ENCODE results near the gene ARHGEF1.

Gene ARHGEF1

DNA sequence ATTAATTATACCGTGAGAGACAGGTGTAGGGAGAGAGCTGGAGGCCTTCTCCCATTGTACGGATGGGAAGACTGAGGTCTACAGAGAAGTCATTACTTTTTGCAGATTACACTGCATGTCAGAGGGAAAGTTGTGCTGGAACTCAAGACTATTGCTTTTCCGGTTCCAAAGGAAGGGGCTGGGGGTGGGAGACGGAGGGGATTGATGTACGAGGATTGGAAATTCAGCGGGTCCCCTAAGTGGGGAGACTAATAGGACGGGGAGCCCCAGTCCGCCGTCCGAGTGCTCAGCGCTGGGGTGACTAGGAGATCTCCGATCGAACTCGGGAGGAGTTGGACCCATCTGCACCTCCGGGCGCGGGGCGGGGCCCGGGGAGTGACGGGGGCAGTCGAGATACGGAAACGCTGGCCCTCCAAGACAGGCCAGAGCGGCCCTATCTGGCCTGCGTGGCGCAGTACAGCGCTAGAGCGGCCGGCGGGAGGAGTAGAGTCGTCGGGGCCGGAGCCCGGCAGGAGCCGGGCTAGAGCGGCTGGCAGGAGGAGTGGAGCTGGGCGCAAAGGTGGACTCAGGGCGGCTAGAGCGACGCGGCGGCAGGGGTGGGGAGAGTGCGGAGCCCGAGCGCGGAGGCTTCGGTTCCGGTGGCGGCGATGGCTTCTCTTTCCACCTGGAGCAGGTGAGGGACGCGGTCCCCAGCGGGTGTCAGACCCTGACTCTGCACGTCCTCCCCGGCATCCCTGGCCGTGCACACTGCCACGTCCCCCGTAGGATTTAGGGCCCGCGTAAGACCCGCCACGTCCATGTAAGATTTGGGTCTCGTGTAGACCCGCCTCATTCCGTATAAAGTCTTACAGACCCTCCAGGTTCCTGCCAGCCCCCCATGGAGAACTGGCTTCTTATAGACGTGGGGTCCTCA is 1.1 kb downstream of the ARHGEF1 start:
- TF ChIP-seq, protein P1, sequence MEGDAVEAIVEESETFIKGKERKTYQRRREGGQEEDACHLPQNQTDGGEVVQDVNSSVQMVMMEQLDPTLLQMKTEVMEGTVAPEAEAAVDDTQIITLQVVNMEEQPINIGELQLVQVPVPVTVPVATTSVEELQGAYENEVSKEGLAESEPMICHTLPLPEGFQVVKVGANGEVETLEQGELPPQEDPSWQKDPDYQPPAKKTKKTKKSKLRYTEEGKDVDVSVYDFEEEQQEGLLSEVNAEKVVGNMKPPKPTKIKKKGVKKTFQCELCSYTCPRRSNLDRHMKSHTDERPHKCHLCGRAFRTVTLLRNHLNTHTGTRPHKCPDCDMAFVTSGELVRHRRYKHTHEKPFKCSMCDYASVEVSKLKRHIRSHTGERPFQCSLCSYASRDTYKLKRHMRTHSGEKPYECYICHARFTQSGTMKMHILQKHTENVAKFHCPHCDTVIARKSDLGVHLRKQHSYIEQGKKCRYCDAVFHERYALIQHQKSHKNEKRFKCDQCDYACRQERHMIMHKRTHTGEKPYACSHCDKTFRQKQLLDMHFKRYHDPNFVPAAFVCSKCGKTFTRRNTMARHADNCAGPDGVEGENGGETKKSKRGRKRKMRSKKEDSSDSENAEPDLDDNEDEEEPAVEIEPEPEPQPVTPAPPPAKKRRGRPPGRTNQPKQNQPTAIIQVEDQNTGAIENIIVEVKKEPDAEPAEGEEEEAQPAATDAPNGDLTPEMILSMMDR (conservative IDR thresholded peaks at IDR 0.05; ENCODE audit: low read depth, low read length): peak; percentile 23
- DNase-seq (ENCODE audit: low read depth): peak; percentile 87
- H3K4me3 ChIP-seq (ENCODE audit: low read length): peak overlapping the region; percentile 90

DNA sequence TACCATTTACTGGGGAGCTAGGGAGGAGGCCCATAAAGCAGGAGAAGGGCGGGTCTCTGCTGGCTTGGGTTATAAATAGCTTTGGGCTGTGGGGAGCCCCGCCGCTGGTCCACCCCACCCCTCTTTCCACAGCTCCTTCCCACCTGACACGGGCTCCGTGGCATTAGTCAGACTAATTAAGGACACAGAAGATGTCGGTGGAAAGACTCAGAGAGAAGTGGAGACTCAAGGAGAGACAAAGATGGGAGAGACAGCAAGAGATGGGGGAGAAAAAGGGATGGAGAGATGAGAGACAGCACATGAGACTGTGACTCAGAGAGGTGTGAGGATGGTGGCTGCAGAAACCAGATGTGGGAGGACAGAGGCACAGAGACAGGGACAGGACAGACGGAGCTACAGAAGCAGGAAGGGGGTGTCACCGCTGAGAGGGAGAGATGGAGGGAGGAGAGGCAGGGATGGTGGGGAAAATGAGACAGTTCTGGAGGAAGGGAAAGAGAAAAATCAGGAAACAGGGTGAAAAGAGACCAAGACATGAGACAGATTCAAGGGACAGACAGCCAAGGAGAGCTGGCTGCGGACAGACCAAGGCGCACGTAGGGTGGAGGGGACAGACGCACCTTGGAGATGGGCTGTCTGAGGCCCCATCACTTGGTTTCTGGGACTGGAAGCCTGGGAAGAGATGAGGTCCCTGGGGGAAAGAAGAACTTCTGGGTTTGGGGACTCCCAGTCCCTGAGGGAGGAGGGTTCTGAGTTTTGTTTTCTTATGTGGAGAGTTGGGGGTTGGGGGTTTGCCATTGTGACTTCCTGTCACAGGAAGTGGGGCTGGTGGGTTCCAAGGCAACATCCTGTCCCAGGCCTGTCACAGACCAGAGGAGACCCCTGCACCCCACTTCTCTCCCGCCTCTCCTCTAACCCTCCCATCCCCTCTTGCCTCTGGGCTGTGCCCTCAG is 4.1 kb downstream of the ARHGEF1 start:
- TF ChIP-seq, protein P1 (conservative IDR thresholded peaks at IDR 0.05; ENCODE audit: low read depth, low read length): no peak
- no peak for DNase-seq (ENCODE audit: low read depth)
- H3K4me3 ChIP-seq (ENCODE audit: low read length): no peak overlapping the region

DNA sequence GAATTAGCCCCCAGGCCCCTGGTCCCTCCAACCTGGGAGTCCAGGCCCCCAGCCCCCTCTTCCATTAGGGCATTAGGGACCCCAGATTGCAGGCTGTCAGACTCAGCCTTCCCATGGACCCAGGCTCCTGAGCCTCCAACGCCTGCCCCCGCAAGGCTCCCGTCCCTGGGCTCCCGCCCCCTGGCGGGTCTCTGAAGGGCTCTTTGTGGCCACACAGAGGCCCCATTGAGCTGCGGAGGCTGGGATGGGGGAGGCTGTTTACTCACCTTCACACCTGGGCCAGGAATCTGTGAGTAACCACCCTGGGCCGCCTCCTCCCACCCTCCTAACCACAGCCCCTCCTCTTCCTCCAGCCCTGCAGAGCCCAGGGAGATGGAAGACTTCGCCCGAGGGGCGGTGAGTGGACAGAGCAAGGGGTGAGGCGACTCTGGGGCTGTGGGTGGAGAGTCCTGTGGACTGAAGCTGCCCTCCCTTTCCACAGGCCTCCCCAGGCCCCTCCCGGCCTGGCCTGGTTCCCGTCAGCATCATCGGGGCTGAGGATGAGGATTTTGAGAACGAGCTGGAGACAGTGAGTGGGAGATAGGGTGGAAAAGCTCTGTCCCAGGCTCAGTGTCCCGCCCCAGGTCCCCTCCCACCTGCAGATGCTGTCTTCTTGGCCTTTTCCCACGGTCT is 4.9 kb downstream of the ARHGEF1 start:
- no peak overlapping the region for H3K4me3 ChIP-seq (ENCODE audit: low read length)
- TF ChIP-seq, protein P1 (conservative IDR thresholded peaks at IDR 0.05; ENCODE audit: low read depth, low read length): peak; percentile 9
- no peak for DNase-seq (ENCODE audit: low read depth)

DNA sequence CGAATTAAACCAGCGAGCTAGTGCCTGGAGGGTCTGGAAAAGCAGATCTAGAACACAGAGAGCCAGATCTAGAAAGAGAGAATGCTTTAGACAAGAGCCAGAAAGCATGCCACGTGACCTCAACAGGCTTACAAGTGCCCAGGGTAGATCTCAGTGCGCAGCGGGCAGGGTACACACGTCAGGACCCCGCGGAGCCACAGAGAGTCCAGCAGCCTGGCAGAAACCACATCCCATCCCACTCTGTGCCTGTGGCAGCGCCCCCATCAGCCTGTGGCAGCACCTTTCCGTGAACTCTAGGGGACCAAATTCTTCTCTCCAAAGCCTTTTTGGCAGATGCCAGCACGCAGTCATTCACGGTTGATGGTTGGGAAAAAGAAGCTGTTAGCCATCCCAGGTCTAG is 5.9 kb downstream of the ARHGEF1 start:
- TF ChIP-seq, protein P1 (conservative IDR thresholded peaks at IDR 0.05; ENCODE audit: low read depth, low read length): no peak
- no peak overlapping the region for H3K4me3 ChIP-seq (ENCODE audit: low read length)
- DNase-seq (ENCODE audit: low read depth): no peak

DNA sequence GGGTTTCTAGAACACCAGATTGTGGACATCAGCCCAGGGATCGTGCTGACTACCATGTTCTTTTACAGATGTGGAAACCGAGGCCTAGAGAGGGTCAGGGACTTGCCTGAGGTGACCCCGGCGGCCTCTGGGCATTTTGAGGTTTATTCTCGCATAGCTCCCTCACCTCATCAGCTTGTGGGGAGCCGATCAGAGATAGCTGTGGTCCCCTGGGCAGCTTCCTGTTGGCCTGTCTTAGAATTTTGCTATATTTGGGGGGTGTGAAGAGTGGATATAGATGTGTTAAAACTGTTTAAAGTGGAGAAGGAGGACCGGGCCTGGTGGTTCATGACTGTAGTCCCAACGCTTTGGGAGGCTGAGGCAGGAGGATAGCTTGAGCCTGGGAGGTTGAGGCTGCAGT is 6.9 kb downstream of the ARHGEF1 start:
- TF ChIP-seq, protein P1 (conservative IDR thresholded peaks at IDR 0.05; ENCODE audit: low read depth, low read length): no peak

DNA sequence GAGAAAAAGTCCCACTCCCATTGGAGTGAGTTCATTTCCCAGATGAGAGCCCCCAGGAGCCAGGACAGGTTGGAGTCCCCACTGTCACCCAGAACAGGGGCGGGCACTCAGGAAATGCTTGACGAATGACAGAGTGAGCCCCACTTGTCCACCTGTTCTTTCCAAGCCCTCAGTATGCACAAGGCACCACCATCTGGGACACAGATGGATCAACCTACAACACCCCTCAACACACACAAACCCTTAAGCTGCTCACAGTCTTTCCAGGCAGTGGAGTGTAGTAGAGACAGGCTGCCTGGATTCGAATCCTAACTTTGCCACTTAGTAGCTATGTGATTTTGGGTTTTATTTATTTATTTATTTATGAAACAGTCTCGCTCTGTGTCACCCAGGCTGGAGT is 8.0 kb downstream of the ARHGEF1 start:
- no peak for DNase-seq (ENCODE audit: low read depth)
- no peak overlapping the region for H3K4me3 ChIP-seq (ENCODE audit: low read length)
- TF ChIP-seq, protein P1 (conservative IDR thresholded peaks at IDR 0.05; ENCODE audit: low read depth, low read length): no peak

More for the DNA sequence above, 6.9 kb downstream of the ARHGEF1 start:
- DNase-seq (ENCODE audit: low read depth): no peak
- H3K4me3 ChIP-seq (ENCODE audit: low read length): no peak overlapping the region
